Activated CD4-positive, alpha-beta memory T cell treated with anti-CD3 and anti-CD28 coated beads for 36 hours (primary cell): ENCODE results near the gene PDIK1L. TPM values are rescaled to one million over a fixed set of nuclear protein-coding genes. Genes with fewer than 3 reads are reported as not detected.

Source experiments
- CTCF ChIA-PET: fragments of 350-600 bp; sonication (Branson Sonifier 250); formaldehyde crosslinking; loops from one replicate; lab custom pipeline; 2021; ENCODE audit warnings: antibody characterized with exemption, inconsistent platforms; lab: Charles Lee
- POLR2A ChIA-PET: fragments of 350-600 bp; sonication (Branson Sonifier 250); formaldehyde crosslinking; loops from one replicate; lab custom pipeline; 2021; ENCODE audit warnings: antibody characterized with exemption; lab: Charles Lee
- DNase-seq: peaks from one replicate; pipeline ENCODE4 v3.0.0-alpha.2; 2020
- H3K27ac Mint-ChIP-seq: one replicate; pipeline ENCODE4 v1.8.0; 2021; ENCODE audit warnings: mixed read lengths
- H3K27me3 Mint-ChIP-seq: one replicate; pipeline ENCODE4 v1.8.0; 2021; ENCODE audit warnings: mixed read lengths
- H3K36me3 Mint-ChIP-seq: one replicate; pipeline ENCODE4 v1.8.0; 2021; ENCODE audit warnings: mixed read lengths
- H3K4me1 Mint-ChIP-seq: one replicate; pipeline ENCODE4 v1.8.0; 2021; ENCODE audit warnings: low read depth, mixed read lengths
- H3K4me3 Mint-ChIP-seq: one replicate; pipeline ENCODE4 v1.8.0; 2021; ENCODE audit warnings: mild to moderate bottlenecking, mixed read lengths
- H3K9me3 Mint-ChIP-seq: one replicate; pipeline ENCODE4 v1.8.0; 2021; ENCODE audit warnings: mixed read lengths
- intact Hi-C: fragments of 100-400 bp; cut with micrococcal nuclease; formaldehyde crosslinking; loops from one replicate; pipeline ENCODE4 v1.15.1; 2023
- total RNA-seq, 2 experiments: library from RNA; stranded (reverse); gene quantifications; one replicate each; pipeline ENCODE4 v1.2.3, GENCODE V29; 2021

The PDIK1L gene
- total RNA-seq, 2 experiments from 2014 or later: 14.9 to 15.2 TPM

DNA sequence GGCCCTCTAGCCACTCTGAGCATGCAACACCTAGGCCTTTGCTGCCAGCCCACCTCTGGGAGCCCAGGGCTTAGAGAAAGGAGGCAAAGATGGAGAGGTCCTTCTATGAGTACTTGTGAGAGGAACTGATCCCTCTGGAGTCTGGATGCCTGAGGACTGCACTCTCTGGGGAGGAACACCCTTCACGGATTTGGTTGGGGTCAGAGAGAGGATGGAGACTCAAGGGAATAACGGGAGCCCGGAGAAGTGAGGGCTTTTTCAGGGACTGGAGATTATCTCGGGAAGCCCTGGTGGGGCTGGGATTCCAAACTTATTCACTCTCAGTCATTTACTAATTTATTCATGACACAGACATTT is 57.6 kb downstream of the PDIK1L start:
- Mint-ChIP-seq H3K36me3 (peaks cover 5% of the 10 kb centered on the region), H3K4me3 (peak overlapping the region; percentile 83), H3K27ac (no peak overlapping the region), H3K4me1 (peaks cover 21% of the 10 kb centered on the region), H3K9me3 (no peaks in the 10 kb centered on the region), H3K27me3 (no peaks in the 10 kb centered on the region)
- intact Hi-C loops: loop anchor here (1.0 to 5.0 kb wide), 3 partner anchors 42 to 153 kb away; no protein-coding TSS in a partner anchor
- ChIA-PET POLR2A (interaction anchor here (1.1 to 2.2 kb wide), 3 partner anchors 9 to 65 kb away, joined by 3 to 19 read pairs (median 4); partner anchors contain the start of gene CEP85), CTCF (interaction anchor here (0.6 to 3.1 kb wide), 52 partner anchors 10 to 498 kb away, joined by 3 to 80 read pairs (median 4); partner anchors contain the start of genes CD52, CEP85, DHDDS and FAM110D)
- DNase-seq: no peak

DNA sequence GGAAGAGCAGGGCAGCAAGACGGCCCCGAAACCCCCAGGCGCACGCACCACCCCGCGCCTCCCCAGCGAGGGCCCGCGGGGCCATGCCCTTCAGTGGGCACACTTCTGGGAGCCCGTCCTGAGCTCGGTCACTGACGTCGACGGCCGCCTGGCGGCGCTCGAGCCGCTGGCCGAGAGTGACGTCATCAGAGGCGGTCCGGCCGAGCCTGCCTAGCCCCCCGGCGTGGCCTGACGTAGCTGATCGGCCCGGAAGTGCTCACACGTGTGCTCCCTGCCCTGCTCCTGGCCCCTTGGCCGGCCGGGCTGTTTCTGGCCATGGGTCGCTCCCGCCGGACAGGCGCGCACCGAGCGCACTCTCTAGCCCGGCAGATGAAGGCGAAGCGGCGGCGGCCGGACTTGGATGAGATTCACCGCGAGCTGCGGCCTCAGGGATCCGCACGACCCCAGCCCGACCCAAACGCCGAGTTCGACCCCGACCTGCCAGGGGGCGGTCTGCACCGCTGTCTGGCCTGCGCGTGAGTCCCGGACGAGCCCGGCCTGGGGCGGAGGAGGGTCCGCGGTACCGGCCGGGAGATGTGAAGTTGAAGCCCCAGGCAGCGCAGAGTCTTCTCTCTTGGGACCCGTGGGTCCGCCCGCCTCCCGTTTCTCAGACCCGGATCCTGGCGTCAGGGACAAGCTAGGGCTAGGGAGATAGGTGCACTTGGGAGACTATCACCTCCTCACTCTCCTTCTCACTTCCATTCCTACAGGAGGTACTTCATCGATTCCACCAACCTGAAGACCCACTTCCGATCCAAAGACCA is 58.2 kb downstream of the PDIK1L start, which contains the start of gene ZNF593:
ZNF593 (plus strand) TSS at position 240 of the 803 bp plus-strand sequence; CDS start at position 316, 76 bp downstream.
- intact Hi-C loops: loop anchor here (1.0 to 5.0 kb wide), 3 partner anchors 43 to 152 kb away; no protein-coding TSS in a partner anchor
- peak; percentile 94 for DNase-seq
- ChIA-PET POLR2A (interaction anchor here (1.0 to 2.2 kb wide), 4 partner anchors 9 to 115 kb away, joined by 3 to 19 read pairs (median 4); partner anchors contain the start of gene CEP85), CTCF (interaction anchor here (0.6 to 3.1 kb wide), 64 partner anchors 9 to 1826 kb away, joined by 3 to 80 read pairs (median 4); partner anchors contain the start of genes CD52, CEP85, DHDDS and FAM110D)
- Mint-ChIP-seq H3K4me3 (peak within 1 kb of the TSS; percentile 83), H3K27me3 (no peaks in the 10 kb centered on the region), H3K4me1 (peaks cover 17% of the 10 kb centered on the region), H3K9me3 (no peaks in the 10 kb centered on the region), H3K27ac (peak within 1 kb of the TSS; percentile 72), H3K36me3 (peaks cover 5% of the 10 kb centered on the region)

GRCh38 chr1:26170472-26170821 is 58.8 kb downstream of the PDIK1L start:
- peak overlapping the region; percentile 72 for H3K27ac Mint-ChIP-seq
- intact Hi-C loops: no loop called here
- DNase-seq: no peak
- ChIA-PET CTCF (interaction anchor here (0.7 to 3.1 kb wide), 31 partner anchors 10 to 1827 kb away, joined by 3 to 80 read pairs (median 6); partner anchors contain the start of genes CD52, CEP85, FAM110D and MTFR1L), POLR2A (interaction anchor here (1.0 to 2.2 kb wide), 2 partner anchors 64 to 115 kb away, joined by 4 to 19 read pairs; partner anchors contain the start of gene CEP85)
- H3K36me3 Mint-ChIP-seq: peaks cover 5% of the 10 kb centered on the region
- H3K9me3 Mint-ChIP-seq: no peaks in the 10 kb centered on the region
- no peaks in the 10 kb centered on the region for H3K27me3 Mint-ChIP-seq
- H3K4me1 Mint-ChIP-seq: peaks cover 17% of the 10 kb centered on the region
- peak overlapping the region; percentile 83 for H3K4me3 Mint-ChIP-seq

GRCh38 chr1:26171084-26172072 is 59.8 kb downstream of the PDIK1L start, which contains the start of gene ZNF593OS:
TSS of gene ZNF593OS (minus strand) at chr1:26171832. CDS start at chr1:26171661, 171 bp downstream.
- intact Hi-C loops: no loop called here
- POLR2A ChIA-PET: interaction anchor here (1.0 to 1.2 kb wide), 2 partner anchors 62 to 64 kb away, joined by 3 to 4 read pairs; partner anchors contain the start of gene CEP85
- no peaks in the 10 kb centered on the region for H3K27me3 Mint-ChIP-seq
- H3K4me1 Mint-ChIP-seq: peaks cover 15% of the 10 kb centered on the region
- peaks cover 5% of the 10 kb centered on the region for H3K36me3 Mint-ChIP-seq
- H3K9me3 Mint-ChIP-seq: no peaks in the 10 kb centered on the region
- CTCF ChIA-PET: interaction anchor here (1.0 to 1.6 kb wide), 5 partner anchors 26 to 192 kb away, joined by 3 to 9 read pairs (median 3); partner anchors contain the start of gene CEP85
- no peak within 1 kb of the TSS for H3K27ac Mint-ChIP-seq
- no peak for DNase-seq
- H3K4me3 Mint-ChIP-seq: peak within 1 kb of the TSS; percentile 83

Other genes with a start within 250 kb of the PDIK1L start
- 1 to 10 TPM; 4.1 to 4.2 TPM for gene PAQR7, start 236.1 kb upstream of the PDIK1L start, total RNA-seq
- 100 to 1,000 TPM; 619 to 630 TPM for gene STMN1, start 205.4 kb upstream of the PDIK1L start, total RNA-seq
- gene PAFAH2, start 113.8 kb upstream of the PDIK1L start, total RNA-seq: 1 to 10 TPM; 5.9 to 7.3 TPM
- not detected for gene EXTL1, start 90.0 kb upstream of the PDIK1L start, total RNA-seq
- not detected for gene SLC30A2, start 65.7 kb upstream of the PDIK1L start, total RNA-seq
- gene TRIM63, start 44.2 kb upstream of the PDIK1L start, total RNA-seq: under 1 TPM; 0.17 to 0.19 TPM
- gene FAM110D, start 47.3 kb downstream of the PDIK1L start, total RNA-seq: not detected
- gene C1orf232, start 57.1 kb downstream of the PDIK1L start, total RNA-seq: not detected
- gene ZNF593, start 58.1 kb downstream of the PDIK1L start, total RNA-seq: 10 to 100 TPM; 37.4 to 38.0 TPM
- not detected for gene ZNF593OS, start 60.0 kb downstream of the PDIK1L start, total RNA-seq
- 1 to 10 TPM; 1.3 to 1.5 TPM for gene CNKSR1, start 65.7 kb downstream of the PDIK1L start, total RNA-seq
- gene CATSPER4, start 78.8 kb downstream of the PDIK1L start, total RNA-seq: not detected
- 10 to 100 TPM; 30.3 to 32.6 TPM for gene CEP85, start 122.4 kb downstream of the PDIK1L start, total RNA-seq
- 100 to 1,000 TPM; 305 to 320 TPM for gene SH3BGRL3, start 168.3 kb downstream of the PDIK1L start, total RNA-seq
- gene UBXN11, start 194.8 kb downstream of the PDIK1L start, total RNA-seq: 10 to 100 TPM; 24.5 to 26.1 TPM
- gene CD52, start 206.1 kb downstream of the PDIK1L start, total RNA-seq: 100 to 1,000 TPM; 261 to 291 TPM
- gene CRYBG2, start 242.3 kb downstream of the PDIK1L start, total RNA-seq: 1 to 10 TPM; 1.3 to 1.6 TPM